Measurements from ENCODE around the gene HS3ST5. TPM values are rescaled to one million over a fixed set of nuclear protein-coding genes. Genes with fewer than 3 reads are reported as not detected.

Gene HS3ST5
- total RNA-seq, 1 experiment from 2014 or later = not detected

- no peak for TF ChIP-seq ZFX (IDR thresholded peaks at IDR 0.05)
- TF ChIP-seq, protein P1, sequence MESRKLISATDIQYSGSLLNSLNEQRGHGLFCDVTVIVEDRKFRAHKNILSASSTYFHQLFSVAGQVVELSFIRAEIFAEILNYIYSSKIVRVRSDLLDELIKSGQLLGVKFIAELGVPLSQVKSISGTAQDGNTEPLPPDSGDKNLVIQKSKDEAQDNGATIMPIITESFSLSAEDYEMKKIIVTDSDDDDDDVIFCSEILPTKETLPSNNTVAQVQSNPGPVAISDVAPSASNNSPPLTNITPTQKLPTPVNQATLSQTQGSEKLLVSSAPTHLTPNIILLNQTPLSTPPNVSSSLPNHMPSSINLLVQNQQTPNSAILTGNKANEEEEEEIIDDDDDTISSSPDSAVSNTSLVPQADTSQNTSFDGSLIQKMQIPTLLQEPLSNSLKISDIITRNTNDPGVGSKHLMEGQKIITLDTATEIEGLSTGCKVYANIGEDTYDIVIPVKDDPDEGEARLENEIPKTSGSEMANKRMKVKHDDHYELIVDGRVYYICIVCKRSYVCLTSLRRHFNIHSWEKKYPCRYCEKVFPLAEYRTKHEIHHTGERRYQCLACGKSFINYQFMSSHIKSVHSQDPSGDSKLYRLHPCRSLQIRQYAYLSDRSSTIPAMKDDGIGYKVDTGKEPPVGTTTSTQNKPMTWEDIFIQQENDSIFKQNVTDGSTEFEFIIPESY (IDR thresholded peaks at IDR 0.05; ENCODE audit: extremely low read depth, insufficient replicate concordance, low read length) = no peak
- no peak for TF ChIP-seq SP1 (IDR thresholded peaks at IDR 0.05; ENCODE audit: low read depth)
- TF ChIP-seq CBX3 (IDR thresholded peaks at IDR 0.05; ENCODE audit: low read depth) = no peak
- TF ChIP-seq SRF (IDR thresholded peaks at IDR 0.05; ENCODE audit: low read depth) = no peak
- TF ChIP-seq TCF7L2 (IDR thresholded peaks at IDR 0.05; ENCODE audit: borderline replicate concordance, extremely low read depth, insufficient read depth, insufficient read length) = no peak
- no TSS peak for BruUV-seq (replicated peaks)
- Histone ChIP-seq H3K4me2 (ENCODE audit: low read length) (no peak overlapping the region), H4K20me1 (ENCODE audit: insufficient read depth) (peaks cover 6% of the 10 kb centered on the region; the same call in 1 of the 2 replicates), H3K9me3 (ENCODE audit: control insufficient read depth in 1 of 2, insufficient read depth in 1 of 2, low read depth in 1 of 2, low read length in 2 of 2) (no peaks in the 10 kb centered on the region), H3K9ac (ENCODE audit: low read length) (no peak overlapping the region), H3K27ac (ENCODE audit: low read depth, low read length) (no peak overlapping the region), H3K9me2 (ENCODE audit: insufficient read depth) (no peaks in the 10 kb centered on the region), H3K4me3 (replicated peaks in 1 of 2; ENCODE audit: low read depth in 1 of 2, low read length in 2 of 2) (no peak overlapping the region), H3K79me2 (ENCODE audit: insufficient read depth, low read length) (no peaks in the 10 kb centered on the region), H2AFZ (ENCODE audit: low read depth, low read length, poor library complexity, severe bottlenecking) (no peak overlapping the region), H3K27me3 (ENCODE audit: insufficient read depth, low read length) (peaks cover 57% of the 10 kb centered on the region), H3K36me3 (ENCODE audit: control insufficient read depth in 1 of 2, insufficient read depth in 2 of 2, low read length in 2 of 2) (no peaks in the 10 kb centered on the region), H3K4me1 (ENCODE audit: control insufficient read depth in 1 of 2, insufficient read depth in 2 of 2, low read length in 2 of 2) (no peaks in the 10 kb centered on the region)
- POLR2A ChIA-PET = no interaction called here
- ATAC-seq (no peak), DNase-seq (ENCODE audit: low read depth, low spot score) (no peak)
- intact Hi-C loops (cut with micrococcal nuclease) = no loop called here
- CTCF ChIA-PET = no interaction called here
- RAD21 ChIA-PET (ENCODE audit: low non-redundant PET in 1 of 2, low total read pairs in 2 of 2, uncharacterized antibody in 2 of 2, unreplicated experiment in 2 of 2) = no interaction called here
These were observed 180.0 kb downstream of the HS3ST5 start for GRCh38 chr6:114162691-114163347.

GRCh38 chr6:114160881-114161280, 181.9 kb downstream of the HS3ST5 start:
- no peaks in the 10 kb centered on the region for H3K36me3 ChIP-seq (ENCODE audit: control insufficient read depth in 1 of 2, insufficient read depth in 2 of 2, low read length in 2 of 2)
- ChIA-PET CTCF (no interaction called here), RAD21 (ENCODE audit: low non-redundant PET in 1 of 2, low total read pairs in 2 of 2, uncharacterized antibody in 2 of 2, unreplicated experiment in 2 of 2) (no interaction called here), POLR2A (no interaction called here)
- DNase-seq (ENCODE audit: low read depth, low spot score) (no peak), ATAC-seq (no peak)
- H3K27ac ChIP-seq (ENCODE audit: low read depth, low read length) = no peak overlapping the region
- no peak overlapping the region for H3K4me3 ChIP-seq (replicated peaks in 1 of 2; ENCODE audit: low read depth in 1 of 2, low read length in 2 of 2)
- H4K20me1 ChIP-seq (ENCODE audit: insufficient read depth) = peaks cover 6% of the 10 kb centered on the region; the same call in 1 of the 2 replicates
- H2AFZ ChIP-seq (ENCODE audit: low read depth, low read length, poor library complexity, severe bottlenecking) = no peak overlapping the region
- H3K9me2 ChIP-seq (ENCODE audit: insufficient read depth) = no peaks in the 10 kb centered on the region
- H3K4me1 ChIP-seq (ENCODE audit: control insufficient read depth in 1 of 2, insufficient read depth in 2 of 2, low read length in 2 of 2) = no peaks in the 10 kb centered on the region
- BruUV-seq (replicated peaks) = no TSS peak
- intact Hi-C loops (cut with micrococcal nuclease) = no loop called here
- H3K4me2 ChIP-seq (ENCODE audit: low read length) = no peak overlapping the region
- TF ChIP-seq EZH2 (IDR thresholded peaks at IDR 0.05) = no peak
- no peak for TF ChIP-seq POLR2AphosphoS5 (IDR thresholded peaks at IDR 0.05; ENCODE audit: low read depth, low read length)
- H3K9me3 ChIP-seq (ENCODE audit: control insufficient read depth in 1 of 2, insufficient read depth in 1 of 2, low read depth in 1 of 2, low read length in 2 of 2) = no peaks in the 10 kb centered on the region
- H3K9ac ChIP-seq (ENCODE audit: low read length) = no peak overlapping the region
- no peaks in the 10 kb centered on the region for H3K79me2 ChIP-seq (ENCODE audit: insufficient read depth, low read length)
- H3K27me3 ChIP-seq (ENCODE audit: insufficient read depth, low read length) = peaks cover 63% of the 10 kb centered on the region

Measured in HCT116 (cell line).